GM18519 (cell line): ENCODE measurements around the gene TMBIM4.

Experiments used
- ATAC-seq: cut with Tn5 transposase; IDR thresholded peaks from one replicate; pipeline ENCODE4 v1.9.1; 2021; ENCODE audit warnings: mild to moderate bottlenecking, moderate library complexity; ENCODE audit not compliant: unreplicated experiment, low FRiP score

The TMBIM4 gene

GRCh38 chr12:66142826-66143225 is 27.0 kb downstream of the TMBIM4 start:
- ATAC-seq: no peak

- ATAC-seq: no peak
These were observed 28.5 kb downstream of the TMBIM4 start for GRCh38 chr12:66141299-66141698.

GRCh38 chr12:66140731-66141130 is 29.1 kb downstream of the TMBIM4 start:
- ATAC-seq: no peak

GRCh38 chr12:66139328-66139727 is 30.5 kb downstream of the TMBIM4 start:
- no peak for ATAC-seq

- ATAC-seq: no peak
These were observed 31.9 kb downstream of the TMBIM4 start for GRCh38 chr12:66137937-66138336.

GRCh38 chr12:66132408-66132807 is 37.4 kb downstream of the TMBIM4 start:
- no peak for ATAC-seq

- ATAC-seq: no peak
These were observed 38.6 kb downstream of the TMBIM4 start for GRCh38 chr12:66131067-66131688.

GRCh38 chr12:66130267-66131066 is 39.3 kb downstream of the TMBIM4 start, which contains the start of gene LLPH:
LLPH (minus strand) TSS chr12:66130750; CDS start chr12:66129106, 1,644 bp downstream.
- ATAC-seq: peak; percentile 97

- no peak for ATAC-seq
These were observed 39.9 kb downstream of the TMBIM4 start for GRCh38 chr12:66129934-66130266.

- ATAC-seq: no peak
These were observed 42.1 kb downstream of the TMBIM4 start for GRCh38 chr12:66127650-66128049.

GRCh38 chr12:66120477-66120876 is 49.3 kb downstream of the TMBIM4 start:
- ATAC-seq: no peak

GRCh38 chr12:66119870-66120241 is 49.9 kb downstream of the TMBIM4 start:
- ATAC-seq: peak; percentile 52

- no peak for ATAC-seq
These were observed 50.4 kb downstream of the TMBIM4 start for GRCh38 chr12:66119229-66119869.

GRCh38 chr12:66118240-66118891 is 51.4 kb downstream of the TMBIM4 start:
- ATAC-seq: no peak

- ATAC-seq: no peak
These were observed 52.6 kb downstream of the TMBIM4 start for GRCh38 chr12:66117242-66117641.

- ATAC-seq: no peak
These were observed 54.7 kb downstream of the TMBIM4 start for GRCh38 chr12:66115071-66115600.

GRCh38 chr12:66113471-66113870 is 56.3 kb downstream of the TMBIM4 start:
- ATAC-seq: no peak

GRCh38 chr12:66111605-66112004 is 58.2 kb downstream of the TMBIM4 start:
- ATAC-seq: no peak

- no peak for ATAC-seq
These were observed 60.7 kb downstream of the TMBIM4 start for GRCh38 chr12:66109056-66109455.

- ATAC-seq: no peak
These were observed 61.4 kb downstream of the TMBIM4 start for GRCh38 chr12:66108386-66108785.

GRCh38 chr12:66107451-66107915 is 62.3 kb downstream of the TMBIM4 start:
- peak; percentile 91 for ATAC-seq
